GM12878 (cell line): ENCODE measurements around the gene DGKQ. TPM values are rescaled to one million over a fixed set of nuclear protein-coding genes. Genes with fewer than 3 reads are reported as not detected.

Experiments
- ATAC-seq: fragments of 200-7000 bp; cut with Tn5 transposase; 3 replicates; pipeline ENCODE4 v1.9.1; 2020; ENCODE audit warnings: mild to moderate bottlenecking, moderate library complexity
- BruUV-seq: library from RNA; stranded (reverse); fragments of 400-500 nt; replicated peaks from 2 replicates; lab custom pipeline; 2021; lab: Mats Ljungman, UMichigan
- CTCF ChIA-PET: fragments of 300-600 bp; sonication (Branson Sonifier 250); formaldehyde crosslinking; extraction: SDS; loops from one replicate; lab custom pipeline; 2021; ENCODE audit warnings: inconsistent platforms; lab: Yijun Ruan, JAX
- POLR2A ChIA-PET: fragments of 350-600 bp; formaldehyde crosslinking; extraction: SDS; loops from one replicate; lab custom pipeline; 2021; ENCODE audit warnings: inconsistent platforms; lab: Charles Lee
- RAD21 ChIA-PET: fragments of 300-600 bp; sonication (Branson Sonifier 250); formaldehyde crosslinking; loops from one replicate; lab custom pipeline; 2023; ENCODE audit warnings: antibody characterized with exemption; ENCODE audit not compliant: unreplicated experiment; lab: Charles Lee
- SMC1A ChIA-PET: fragments of 300-600 bp; sonication (Branson Sonifier 250); formaldehyde crosslinking; loops from one replicate; lab custom pipeline; 2023; ENCODE audit not compliant: unreplicated experiment, uncharacterized antibody; lab: Charles Lee
- DNase-seq: peaks from one replicate; pipeline ENCODE4 v3.0.0-alpha.2; 2011; ENCODE audit warnings: low read depth, low spot score
- FAIRE-seq: peaks from 3 replicates; lab custom pipeline; 2011; peaks lifted over from hg19 to GRCh38; lab: Jason Lieb, UNC
- H2AFZ ChIP-seq: 2 replicates; pipeline ENCODE4 v1.6.0; 2011; ENCODE audit warnings: low read depth, low read length, control low read depth; ENCODE audit not compliant: control insufficient read depth
- H3K27ac ChIP-seq: 2 replicates; pipeline ENCODE4 v1.5.1; 2011; ENCODE audit warnings: control low read depth; ENCODE audit not compliant: control insufficient read depth, insufficient read depth
- H3K27me3 ChIP-seq, 2 experiments: replicated peaks in 1 of 2; 2 replicates each; pipeline versions ENCODE4 v1.6.0 to v1.6.1; 2011; ENCODE audit warnings: low read length in 1 of 2; ENCODE audit not compliant: control insufficient read depth in 2 of 2, insufficient read depth in 2 of 2
- H3K36me3 ChIP-seq, 2 experiments: 2 replicates each; pipeline ENCODE4 v1.5.1; 2011; ENCODE audit warnings: low read length in 1 of 2; ENCODE audit not compliant: control insufficient read depth in 2 of 2, insufficient read depth in 2 of 2
- H3K4me1 ChIP-seq: 2 replicates; pipeline ENCODE4 v1.6.1; 2011; ENCODE audit warnings: mild to moderate bottlenecking, low read length, moderate library complexity, mixed read lengths; ENCODE audit not compliant: control insufficient read depth, insufficient read depth
- H3K4me2 ChIP-seq: 2 replicates; pipeline ENCODE4 v1.6.0; 2011; ENCODE audit warnings: control low read depth; ENCODE audit not compliant: control insufficient read depth, insufficient read depth
- H3K4me3 ChIP-seq: fragments of 200-600 bp; sonication (generic); 2 replicates; pipeline ENCODE4 v1.5.1; 2016
- H3K79me2 ChIP-seq: 2 replicates; pipeline ENCODE4 v1.6.0; 2011; ENCODE audit warnings: low read length; ENCODE audit not compliant: control insufficient read depth, insufficient read depth
- H3K9ac ChIP-seq: 2 replicates; pipeline ENCODE4 v1.8.0; 2011; ENCODE audit warnings: low read length, control low read depth, mixed read lengths; ENCODE audit not compliant: control insufficient read depth, insufficient read depth
- H3K9me3 ChIP-seq: replicated peaks from 3 replicates; pipeline ENCODE4 v1.5.1; 2011; ENCODE audit warnings: mild to moderate bottlenecking, low read length; ENCODE audit not compliant: control insufficient read depth, insufficient read depth
- H4K20me1 ChIP-seq: 2 replicates; pipeline ENCODE4 v1.6.0; 2011; ENCODE audit not compliant: control insufficient read depth, insufficient read depth
- CTCF ChIP-seq, 3 experiments: IDR thresholded peaks in 2 of 3; conservative IDR thresholded peaks in 1 of 3; 2 replicates each; pipeline ENCODE4 v1.5.1; 2011; ENCODE audit warnings: low read depth in 3 of 3, low read length in 3 of 3, mild to moderate bottlenecking in 3 of 3, control low read depth in 2 of 3, moderate library complexity in 2 of 3, inconsistent platforms in 1 of 3, mixed read lengths in 1 of 3; ENCODE audit not compliant: control insufficient read depth in 2 of 3, insufficient read depth in 1 of 3; ENCODE audit errors: extremely low read depth in 1 of 3
- KDM1A ChIP-seq: fragments of 200-600 bp; sonication (generic); IDR thresholded peaks from 2 replicates; pipeline ENCODE4 v1.6.1; 2016; ENCODE audit warnings: borderline replicate concordance
- RUNX3 ChIP-seq: IDR thresholded peaks from 2 replicates; pipeline ENCODE4 v1.6.1; 2012; ENCODE audit warnings: low read length, inconsistent platforms
- SMARCA5 ChIP-seq: fragments of 450-650 bp; IDR thresholded peaks from 2 replicates; pipeline ENCODE4 v1.6.1; 2017; ENCODE audit warnings: mild to moderate bottlenecking
- ZNF687 ChIP-seq: fragments of 450-650 bp; IDR thresholded peaks from 2 replicates; pipeline ENCODE4 v1.6.1; 2017; ENCODE audit warnings: mild to moderate bottlenecking, moderate library complexity
- WGBS: methylation state at CpG from one replicate; pipeline ENCODE4 v1.1.6; 2016; ENCODE audit warnings: low lambda C conversion rate; ENCODE audit not compliant: insufficient replicate concordance, insufficient coverage; ENCODE audit errors: missing lambda C conversion rate; 5-methylcytosine and 5-hydroxymethylcytosine counted together
- in situ Hi-C: fragments of 300-500 bp; cut with MboI; formaldehyde crosslinking; loops from 9 replicates; pipeline ENCODE4 v1.14.3; 2018; ENCODE audit warnings: mixed read lengths
- intact Hi-C: fragments of 100-400 bp; cut with micrococcal nuclease; formaldehyde crosslinking; loops from one replicate; pipeline ENCODE4 v1.14.2; 2022; ENCODE audit not compliant: unreplicated experiment
- polyA plus RNA-seq, 11 experiments: library from polyadenylated mRNA; depleted of rRNA in 4 of 11; unstranded in 6 of 11; stranded (reverse) in 5 of 11; fragments of >200 nt; fragmentation: Nextera tagmentation in 4 of 11; fragmentation: Illumina TruSeq in 1 of 11; extraction: Ambion mirVana in 4 of 11; extraction: Trizol in 1 of 11; gene quantifications; 1 replicate in 1 of 11; 2 replicates in 10 of 11; pipeline versions ENCODE4 v1.2.1 to v1.2.3, GENCODE V29; 2011 to 2016; ENCODE audit warnings: inconsistent platforms in 2 of 11, missing spikeins in 2 of 11, low read depth in 1 of 11
- total RNA-seq, 4 experiments: library from RNA; depleted of rRNA in 3 of 4; stranded (reverse); fragments of >200 nt in 3 of 4; fragmentation: Illumina TruSeq in 1 of 4; extraction: Trizol in 1 of 4; gene quantifications; 2 replicates each; pipeline versions ENCODE4 v1.2.1 to v1.2.3, GENCODE V29; 2013 to 2021

The DGKQ gene
- total and polyA plus RNA-seq, 10 of the 15 experiments (the other 5 are each of a cell fraction or from before 2014, with no cell fraction given), result 0.11 to 10.5 (median 1.4) TPM

- ChIA-PET CTCF (no interaction called here), POLR2A (no interaction called here), RAD21 (no interaction called here), SMC1A (no interaction called here)
- BruUV-seq, result no TSS peak
- Histone ChIP-seq H3K4me2 (no peak overlapping the region), H3K27ac (no peak overlapping the region), H3K9me3 (no peaks in the 10 kb centered on the region; the same call in 2 of the 3 replicates), H3K27me3 (peaks cover 0 to 2% of the 10 kb centered on the region in 2 experiments; a peak in 3 of 4 replicates), H3K4me1 (peaks cover 3% of the 10 kb centered on the region; the same call in 1 of the 2 replicates), H3K4me3 (no peak overlapping the region), H3K36me3 (no peaks in the 10 kb centered on the region), H3K79me2 (no peaks in the 10 kb centered on the region), H4K20me1 (no peaks in the 10 kb centered on the region), H3K9ac (no peak overlapping the region), H2AFZ (no peak overlapping the region)
- ATAC-seq (no peak), FAIRE-seq (no peak), DNase-seq (no peak)
- in situ Hi-C loops, result no loop called here
- 44% methylated on average over 10 of the region's 13 CpGs for WGBS
- intact Hi-C loops, result no loop called here
- TF ChIP-seq RUNX3 (no peak), KDM1A (no peak), CTCF (IDR thresholded peaks at IDR 0.05 in 2 of 3, conservative IDR thresholded peaks at IDR 0.05 in 1 of 3; ENCODE audit: control insufficient read depth in 2 of 3, extremely low read depth in 1 of 3, insufficient read depth in 1 of 3, low read depth in 3 of 3, low read length in 3 of 3) (no peak), SMARCA5 (no peak), ZNF687 (no peak)
These were observed 30.7 kb upstream of the DGKQ start for GRCh38 chr4:1004071-1004418.
